HG03064 (cell line): ENCODE results near the gene NFATC1.

Experiments
- ATAC-seq: cut with Tn5 transposase; IDR thresholded peaks from one replicate; pipeline ENCODE4 v1.9.1; 2021; ENCODE audit warnings: low read depth; ENCODE audit not compliant: unreplicated experiment

NFATC1 gene

GRCh38 chr18:79420033-79420745, 24.5 kb downstream of the NFATC1 start:
- no peak for ATAC-seq

GRCh38 chr18:79421275-79421857, 25.6 kb downstream of the NFATC1 start:
- no peak for ATAC-seq

- ATAC-seq, result peak; percentile 83
Measured at GRCh38 chr18:79422022-79422782, 26.5 kb downstream of the NFATC1 start.

GRCh38 chr18:79422783-79423165, 27.0 kb downstream of the NFATC1 start:
- no peak for ATAC-seq

- ATAC-seq, result no peak
Measured at GRCh38 chr18:79423211-79424007, 27.7 kb downstream of the NFATC1 start.

GRCh38 chr18:79424008-79424565, 28.4 kb downstream of the NFATC1 start:
- no peak for ATAC-seq

GRCh38 chr18:79424880-79425568, 29.3 kb downstream of the NFATC1 start:
- no peak for ATAC-seq

- ATAC-seq, result no peak
Measured at GRCh38 chr18:79425569-79425886, 29.8 kb downstream of the NFATC1 start.

GRCh38 chr18:79426376-79427300, 30.9 kb downstream of the NFATC1 start:
- ATAC-seq, result no peak

GRCh38 chr18:79427368-79428225, 31.9 kb downstream of the NFATC1 start:
- no peak for ATAC-seq

GRCh38 chr18:79428287-79428686, 32.6 kb downstream of the NFATC1 start:
- no peak for ATAC-seq

- ATAC-seq, result no peak
Measured at GRCh38 chr18:79429381-79429780, 33.7 kb downstream of the NFATC1 start.

- ATAC-seq, result no peak
Measured at GRCh38 chr18:79429785-79430281, 34.1 kb downstream of the NFATC1 start.

- ATAC-seq, result no peak
Measured at GRCh38 chr18:79432376-79433120, 36.8 kb downstream of the NFATC1 start.

- ATAC-seq, result no peak
Measured at GRCh38 chr18:79433431-79433830, 37.7 kb downstream of the NFATC1 start.

- no peak for ATAC-seq
Measured at GRCh38 chr18:79434607-79435401, 39.1 kb downstream of the NFATC1 start.
